Trophoblast cell (in vitro differentiated cells and primary cell): Measurements from ENCODE around the gene PLCG2.

Experiments
- DNase-seq, 2 donors: peaks; one replicate each; pipeline ENCODE4 v3.0.0-alpha.2; 2016
- H2AFZ ChIP-seq: 2 replicates; pipeline ENCODE4 v1.6.1; 2013; ENCODE audit warnings: low read length, moderate library complexity, mild to moderate bottlenecking; ENCODE audit not compliant: insufficient read depth, poor library complexity
- H2AK5ac ChIP-seq: 2 replicates; pipeline ENCODE4 v1.6.1; 2013; ENCODE audit warnings: mild to moderate bottlenecking, low read length
- H2BK120ac ChIP-seq: 2 replicates; pipeline ENCODE4 v1.6.1; 2013; ENCODE audit warnings: low read length, mild to moderate bottlenecking, moderate library complexity; ENCODE audit not compliant: insufficient read depth, poor library complexity
- H2BK12ac ChIP-seq: 2 replicates; pipeline ENCODE4 v1.6.1; 2013; ENCODE audit warnings: mild to moderate bottlenecking, low read length, moderate library complexity
- H2BK5ac ChIP-seq: 2 replicates; pipeline ENCODE4 v1.6.1; 2013; ENCODE audit warnings: low read length, low read depth, moderate library complexity, mild to moderate bottlenecking; ENCODE audit not compliant: poor library complexity
- H3K14ac ChIP-seq: 2 replicates; pipeline ENCODE4 v1.6.1; 2013; ENCODE audit warnings: mild to moderate bottlenecking, low read length
- H3K18ac ChIP-seq: 2 replicates; pipeline ENCODE4 v1.6.1; 2013; ENCODE audit warnings: mild to moderate bottlenecking, low read length
- H3K23ac ChIP-seq: 2 replicates; pipeline ENCODE4 v1.6.1; 2013; ENCODE audit warnings: low read length
- H3K27ac ChIP-seq: 2 replicates; pipeline ENCODE4 v1.5.1; 2013; ENCODE audit warnings: low read depth, mild to moderate bottlenecking, inconsistent platforms, low read length, moderate library complexity
- H3K27me3 ChIP-seq: 2 replicates; pipeline ENCODE4 v1.6.1; 2013; ENCODE audit warnings: inconsistent platforms, mild to moderate bottlenecking, low read length, moderate library complexity; ENCODE audit not compliant: insufficient read depth
- H3K36me3 ChIP-seq, 2 experiments: 1 replicate in 1 of 2; 2 replicates in 1 of 2; pipeline ENCODE4 v1.6.1; 2013; ENCODE audit warnings: low read length in 2 of 2, mild to moderate bottlenecking in 2 of 2, moderate library complexity in 1 of 2; ENCODE audit not compliant: insufficient read depth in 2 of 2, control insufficient read depth in 1 of 2
- H3K4ac ChIP-seq: 2 replicates; pipeline ENCODE4 v1.6.1; 2013; ENCODE audit warnings: low read depth, mild to moderate bottlenecking, low read length, moderate library complexity
- H3K4me1 ChIP-seq, 2 experiments: 1 replicate in 1 of 2; 2 replicates in 1 of 2; pipeline ENCODE4 v1.6.1; 2013; ENCODE audit warnings: low read length in 2 of 2, mild to moderate bottlenecking in 2 of 2, moderate library complexity in 1 of 2; ENCODE audit not compliant: insufficient read depth in 2 of 2, control insufficient read depth in 1 of 2
- H3K4me2 ChIP-seq: 2 replicates; pipeline ENCODE4 v1.6.1; 2013; ENCODE audit warnings: inconsistent platforms, mild to moderate bottlenecking, low read length, moderate library complexity
- H3K4me3 ChIP-seq: 2 replicates; pipeline ENCODE4 v1.5.1; 2013; ENCODE audit warnings: mild to moderate bottlenecking, low read depth, low read length, inconsistent platforms
- H3K79me1 ChIP-seq: one replicate; pipeline ENCODE4 v1.6.1; 2013; ENCODE audit warnings: low read length
- H3K79me2 ChIP-seq: 2 replicates; pipeline ENCODE4 v1.6.1; 2013; ENCODE audit warnings: low read length, mild to moderate bottlenecking; ENCODE audit not compliant: control insufficient read depth, insufficient read depth, poor library complexity
- H3K9ac ChIP-seq: 2 replicates; pipeline ENCODE4 v1.6.1; 2013; ENCODE audit warnings: mild to moderate bottlenecking, low read length
- H3K9me3 ChIP-seq: 2 replicates; pipeline ENCODE4 v1.6.1; 2013; ENCODE audit warnings: low read depth, mild to moderate bottlenecking, control low read depth, inconsistent platforms, low read length; ENCODE audit not compliant: insufficient read depth
- H4K12ac ChIP-seq: 2 replicates; pipeline ENCODE4 v1.6.1; 2013; ENCODE audit warnings: low read depth, mild to moderate bottlenecking, low read length, moderate library complexity
- H4K8ac ChIP-seq: 2 replicates; pipeline ENCODE4 v1.6.1; 2013; ENCODE audit warnings: low read depth, mild to moderate bottlenecking, low read length, moderate library complexity
- H4K91ac ChIP-seq: one replicate; pipeline ENCODE4 v1.6.1; 2013; ENCODE audit warnings: low read depth, mild to moderate bottlenecking, low read length, moderate library complexity
- WGBS: extraction: QIAGEN DNeasy Blood & Tissue Kit; methylation state at CpG from one replicate; pipeline ENCODE4 v1.1.7; 2013; ENCODE audit warnings: missing lambda C conversion rate; ENCODE audit not compliant: insufficient read length, insufficient coverage; ENCODE audit errors: extremely low coverage; 5-methylcytosine and 5-hydroxymethylcytosine counted together

Gene PLCG2

DNA sequence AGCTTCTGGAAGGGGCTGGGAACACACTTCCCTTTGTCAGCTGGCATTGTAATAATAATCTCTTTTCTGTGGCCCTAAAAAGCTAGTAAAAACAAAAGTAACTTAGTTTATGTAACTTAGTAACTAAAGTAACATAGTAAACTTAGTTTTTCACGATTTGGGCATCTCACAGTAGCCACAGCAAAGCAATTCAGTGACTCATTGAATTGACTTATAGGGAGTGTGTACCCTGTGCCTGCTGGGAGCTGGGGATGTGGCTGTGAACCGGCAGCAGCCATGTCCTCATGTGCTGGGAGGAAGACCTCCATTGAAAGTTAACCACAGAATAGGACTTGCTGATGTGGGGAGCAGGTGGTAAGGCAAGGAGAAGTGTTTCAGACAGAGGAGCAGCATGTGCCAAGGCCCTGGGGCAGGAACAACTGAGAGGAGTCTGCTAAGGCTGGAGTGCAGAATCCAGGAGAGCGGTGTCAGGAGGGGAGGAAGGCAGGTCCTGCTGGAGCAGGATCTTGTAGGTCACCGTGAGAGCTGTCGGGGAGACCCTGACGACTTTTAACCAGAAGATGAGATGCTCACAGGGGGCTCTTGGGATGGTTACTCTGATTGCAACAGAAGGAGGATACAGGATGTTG is 112.8 kb downstream of the PLCG2 start:
- WGBS, result no CpG with 5 or more reads among the region's 6 CpGs

DNA sequence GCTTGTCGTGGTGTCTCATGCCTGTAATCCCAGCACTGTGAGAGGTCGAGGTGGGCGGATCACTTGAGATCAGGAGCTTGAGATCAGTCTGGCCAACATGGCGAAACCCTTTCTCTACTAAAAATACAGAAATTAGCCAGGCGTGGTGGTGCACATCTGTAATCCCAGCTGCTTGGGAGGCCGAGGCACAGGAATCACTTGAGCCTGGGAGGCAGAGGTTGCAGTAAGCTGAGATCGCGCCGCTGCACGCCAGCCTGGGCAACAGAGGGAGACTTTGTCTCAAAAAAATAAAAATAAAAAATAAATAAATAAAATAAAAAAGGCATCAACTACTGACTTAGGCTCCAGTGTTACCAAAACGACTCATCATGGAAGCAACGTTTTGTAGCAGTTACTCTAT is 115.5 kb downstream of the PLCG2 start:
- H3K79me1 ChIP-seq, result no peaks in the 10 kb centered on the region
- H3K36me3 ChIP-seq, result no peaks in the 10 kb centered on the region
- H3K23ac ChIP-seq, result no peak overlapping the region
- no peak overlapping the region for H3K4me2 ChIP-seq
- no peak overlapping the region for H3K14ac ChIP-seq
- H3K9me3 ChIP-seq, result no peaks in the 10 kb centered on the region
- H4K91ac ChIP-seq, result no peak overlapping the region
- H3K4ac ChIP-seq, result no peak overlapping the region
- H2AK5ac ChIP-seq, result no peak overlapping the region
- no peak overlapping the region for H4K12ac ChIP-seq
- no peak overlapping the region for H4K8ac ChIP-seq
- H3K18ac ChIP-seq, result no peak overlapping the region
- H2BK120ac ChIP-seq, result no peak overlapping the region
- no peak overlapping the region for H3K27ac ChIP-seq
- H3K4me3 ChIP-seq, result no peak overlapping the region
- H2BK5ac ChIP-seq, result no peak overlapping the region
- no peaks in the 10 kb centered on the region for H3K27me3 ChIP-seq
- H3K79me2 ChIP-seq, result no peaks in the 10 kb centered on the region
- no peak for DNase-seq
- no CpG with 5 or more reads among the region's 12 CpGs for WGBS
- no peak overlapping the region for H3K9ac ChIP-seq
- H2AFZ ChIP-seq, result no peak overlapping the region
- no peaks in the 10 kb centered on the region for H3K4me1 ChIP-seq
- no peak overlapping the region for H2BK12ac ChIP-seq

More for the DNA sequence above, 112.8 kb downstream of the PLCG2 start:
- Histone ChIP-seq H3K27ac (no peak overlapping the region), H3K18ac (no peak overlapping the region), H3K4ac (no peak overlapping the region), H2BK12ac (no peak overlapping the region), H3K79me2 (no peaks in the 10 kb centered on the region), H3K4me2 (no peak overlapping the region), H3K23ac (no peak overlapping the region), H3K4me3 (no peak overlapping the region), H3K9me3 (no peaks in the 10 kb centered on the region), H3K79me1 (no peaks in the 10 kb centered on the region), H3K27me3 (no peaks in the 10 kb centered on the region), H3K14ac (no peak overlapping the region), H3K9ac (no peak overlapping the region), H2BK5ac (no peak overlapping the region), H3K36me3 (no peaks in the 10 kb centered on the region), H2AK5ac (no peak overlapping the region), H2BK120ac (no peak overlapping the region), H3K4me1 (no peaks in the 10 kb centered on the region), H4K12ac (no peak overlapping the region), H2AFZ (no peak overlapping the region), H4K91ac (no peak overlapping the region), H4K8ac (no peak overlapping the region)
- no peak for DNase-seq

DNA sequence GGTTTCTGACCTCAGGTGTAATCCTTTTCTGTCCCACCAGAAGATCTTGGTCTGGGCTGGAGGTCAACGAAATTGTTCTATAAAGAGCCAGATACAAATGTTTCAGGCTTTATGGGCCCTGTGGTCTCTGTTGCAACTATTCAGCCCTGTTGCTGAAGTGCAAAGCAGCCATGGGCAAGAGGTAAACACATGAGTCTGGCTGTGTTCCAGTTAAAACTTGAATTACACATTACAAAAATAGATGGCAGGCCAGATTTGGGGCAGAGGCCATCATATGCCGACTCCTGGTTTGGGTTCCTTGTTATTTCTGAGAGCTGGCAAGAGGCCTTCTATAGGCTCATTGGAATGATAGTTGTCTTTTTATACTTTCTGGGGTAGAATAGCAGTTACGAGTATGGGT is 117.8 kb downstream of the PLCG2 start:
- H2BK5ac ChIP-seq, result no peak overlapping the region
- no peak overlapping the region for H3K4me3 ChIP-seq
- no peaks in the 10 kb centered on the region for H3K79me2 ChIP-seq
- H4K8ac ChIP-seq, result no peak overlapping the region
- no peak overlapping the region for H2AK5ac ChIP-seq
- H3K9me3 ChIP-seq, result peaks cover 2% of the 10 kb centered on the region
- H2BK12ac ChIP-seq, result no peak overlapping the region
- no peaks in the 10 kb centered on the region for H3K4me1 ChIP-seq
- no peak overlapping the region for H4K91ac ChIP-seq
- no peak overlapping the region for H3K23ac ChIP-seq
- no peak overlapping the region for H3K18ac ChIP-seq
- DNase-seq, result no peak
- H3K27ac ChIP-seq, result no peak overlapping the region
- H2BK120ac ChIP-seq, result no peak overlapping the region
- H2AFZ ChIP-seq, result no peak overlapping the region
- H3K14ac ChIP-seq, result no peak overlapping the region
- H3K4ac ChIP-seq, result no peak overlapping the region
- no peak overlapping the region for H4K12ac ChIP-seq
- no CpG with 5 or more reads among the region's 3 CpGs for WGBS
- H3K36me3 ChIP-seq, result no peaks in the 10 kb centered on the region
- no peaks in the 10 kb centered on the region for H3K27me3 ChIP-seq
- H3K79me1 ChIP-seq, result no peaks in the 10 kb centered on the region
- no peak overlapping the region for H3K9ac ChIP-seq
- no peak overlapping the region for H3K4me2 ChIP-seq

DNA sequence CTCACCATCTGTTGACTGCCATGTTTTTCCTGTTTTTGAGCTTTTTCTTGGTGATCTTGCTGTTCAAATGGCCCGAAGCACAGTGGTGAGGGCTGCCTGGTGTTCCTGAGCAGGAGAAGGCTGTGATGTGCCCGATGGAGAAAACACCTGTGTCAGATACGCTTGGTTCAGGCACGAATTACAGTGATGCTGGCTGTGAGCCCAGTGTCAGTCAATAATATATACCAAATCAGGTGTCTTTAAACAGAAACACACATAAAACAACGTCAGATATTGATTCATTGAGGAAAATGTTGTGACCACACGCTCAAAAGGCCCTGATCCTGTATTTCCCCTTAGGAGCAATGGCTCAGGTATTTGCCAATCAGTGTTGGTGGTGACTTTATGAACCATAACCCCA is 120.5 kb downstream of the PLCG2 start:
- Histone ChIP-seq H3K18ac (no peak overlapping the region), H3K36me3 (no peaks in the 10 kb centered on the region), H3K4me2 (no peak overlapping the region), H3K27me3 (no peaks in the 10 kb centered on the region), H4K91ac (no peak overlapping the region), H3K9ac (no peak overlapping the region), H3K79me1 (no peaks in the 10 kb centered on the region), H2BK12ac (no peak overlapping the region), H3K14ac (no peak overlapping the region), H3K9me3 (peaks cover 4% of the 10 kb centered on the region), H3K79me2 (no peaks in the 10 kb centered on the region), H4K8ac (no peak overlapping the region), H4K12ac (no peak overlapping the region), H2AFZ (no peak overlapping the region), H3K23ac (no peak overlapping the region), H2AK5ac (no peak overlapping the region), H2BK120ac (no peak overlapping the region), H2BK5ac (no peak overlapping the region), H3K4ac (no peak overlapping the region), H3K4me3 (no peak overlapping the region), H3K27ac (no peak overlapping the region), H3K4me1 (no peaks in the 10 kb centered on the region)
- no CpG with 5 or more reads among the region's 6 CpGs for WGBS
- DNase-seq, result no peak
